ENCODE data around the gene DLGAP4. TPM values are rescaled to one million over a fixed set of nuclear protein-coding genes. Genes with fewer than 3 reads are reported as not detected.

The DLGAP4 gene
- total and polyA plus RNA-seq, 7 donors = 53.5 to 151 (median 90.4) TPM

DNA sequence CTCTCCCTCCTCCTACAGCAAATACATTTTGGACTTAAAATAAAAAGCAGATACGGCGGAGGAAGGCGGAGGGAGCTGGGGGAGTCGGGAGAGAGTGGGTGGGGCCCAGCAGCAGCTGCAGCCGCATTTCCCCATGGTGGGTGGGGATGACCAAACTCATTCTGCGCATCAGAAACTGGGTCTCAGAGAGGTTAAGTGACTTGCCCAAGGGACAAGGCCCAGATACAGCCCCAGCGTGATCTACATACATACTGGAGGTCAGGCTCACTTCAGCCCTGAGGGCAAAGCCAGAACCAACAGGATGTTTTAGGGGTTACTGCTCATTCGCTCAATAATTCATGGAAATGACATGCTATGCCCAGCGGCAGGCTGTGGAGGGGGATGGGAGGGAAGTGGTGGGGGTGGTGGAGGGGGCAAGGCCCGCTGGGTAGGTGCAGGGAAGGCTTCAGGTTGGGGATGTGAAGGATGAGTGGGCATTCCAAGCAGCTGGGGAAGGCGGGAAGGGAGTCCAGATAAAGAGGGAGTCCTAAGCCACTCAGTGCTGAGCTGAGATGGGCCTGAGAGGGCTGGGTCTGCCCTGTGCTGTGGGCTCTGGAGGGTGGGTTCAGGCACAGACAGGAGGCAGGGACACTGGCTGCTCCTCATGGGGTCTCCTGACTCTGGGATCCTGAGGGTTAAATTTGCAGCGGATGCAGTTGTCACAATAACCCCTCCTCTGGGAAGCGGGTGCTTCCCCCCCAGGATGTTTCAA lies 31.0 kb downstream of the DLGAP4 start:
- no peak for ATAC-seq
- H3K36me3 ChIP-seq (ENCODE audit: insufficient read depth in 1 of 2, low read depth in 1 of 2) = no peaks in the 10 kb centered on the region
- TF ChIP-seq, protein P1, sequence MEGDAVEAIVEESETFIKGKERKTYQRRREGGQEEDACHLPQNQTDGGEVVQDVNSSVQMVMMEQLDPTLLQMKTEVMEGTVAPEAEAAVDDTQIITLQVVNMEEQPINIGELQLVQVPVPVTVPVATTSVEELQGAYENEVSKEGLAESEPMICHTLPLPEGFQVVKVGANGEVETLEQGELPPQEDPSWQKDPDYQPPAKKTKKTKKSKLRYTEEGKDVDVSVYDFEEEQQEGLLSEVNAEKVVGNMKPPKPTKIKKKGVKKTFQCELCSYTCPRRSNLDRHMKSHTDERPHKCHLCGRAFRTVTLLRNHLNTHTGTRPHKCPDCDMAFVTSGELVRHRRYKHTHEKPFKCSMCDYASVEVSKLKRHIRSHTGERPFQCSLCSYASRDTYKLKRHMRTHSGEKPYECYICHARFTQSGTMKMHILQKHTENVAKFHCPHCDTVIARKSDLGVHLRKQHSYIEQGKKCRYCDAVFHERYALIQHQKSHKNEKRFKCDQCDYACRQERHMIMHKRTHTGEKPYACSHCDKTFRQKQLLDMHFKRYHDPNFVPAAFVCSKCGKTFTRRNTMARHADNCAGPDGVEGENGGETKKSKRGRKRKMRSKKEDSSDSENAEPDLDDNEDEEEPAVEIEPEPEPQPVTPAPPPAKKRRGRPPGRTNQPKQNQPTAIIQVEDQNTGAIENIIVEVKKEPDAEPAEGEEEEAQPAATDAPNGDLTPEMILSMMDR (IDR thresholded peaks at IDR 0.05) = no peak
- 24 to 26% (median 25%) methylated on average over 13 of the region's 13 CpGs for whole genome bisulfite sequencing, 3 donors
- peak in 1 of 2 donors; percentile 21 for DNase-seq
- H3K27ac ChIP-seq = no peak overlapping the region
- peaks cover 0 to 73% (median 11%) of the 10 kb centered on the region in 3 donors for H3K27me3 ChIP-seq (ENCODE audit: insufficient read depth in 3 of 3, low read length in 2 of 3)
- no peak overlapping the region for H3K4me3 ChIP-seq
- H3K4me1 ChIP-seq = no peaks in the 10 kb centered on the region
- H3K9me3 ChIP-seq = no peaks in the 10 kb centered on the region
- intact Hi-C loops (cut with DNase I) = no loop called here

DNA sequence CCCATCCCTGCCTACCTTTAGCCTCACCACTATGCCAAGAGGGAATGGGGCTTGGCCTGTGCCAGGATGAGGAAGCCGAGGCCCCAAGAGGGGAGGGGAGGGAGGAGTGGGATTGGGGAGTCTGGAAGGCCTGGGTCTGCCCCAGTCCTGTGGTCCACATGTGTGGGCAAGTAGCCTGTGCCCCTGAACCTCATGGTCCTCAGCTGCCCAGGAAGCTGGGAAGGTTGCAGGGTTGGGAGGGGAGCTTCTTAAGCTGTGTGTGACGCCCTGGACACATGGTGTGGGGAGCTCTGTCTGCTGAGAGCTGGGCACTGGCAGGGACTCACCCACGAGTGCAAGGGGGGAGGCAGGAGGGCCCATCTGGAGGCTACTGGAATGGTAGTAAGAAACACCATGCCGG lies 31.7 kb downstream of the DLGAP4 start:
- Histone ChIP-seq H3K36me3 (ENCODE audit: insufficient read depth in 1 of 2, low read depth in 1 of 2) (no peaks in the 10 kb centered on the region), H3K27me3 (ENCODE audit: insufficient read depth in 3 of 3, low read length in 2 of 3) (peaks cover 0 to 71% (median 11%) of the 10 kb centered on the region in 3 donors), H3K4me1 (no peaks in the 10 kb centered on the region), H3K4me3 (no peak overlapping the region), H3K9me3 (no peaks in the 10 kb centered on the region), H3K27ac (no peak overlapping the region)
- TF ChIP-seq, protein P1 (IDR thresholded peaks at IDR 0.05) = no peak
- intact Hi-C loops (cut with DNase I) = no loop called here
- ATAC-seq (no peak), DNase-seq (peak in 1 of 2 donors; percentile 46)
- 52 to 58% (median 56%) methylated on average over 4 of the region's 4 CpGs for WGBS, 3 donors

DNA sequence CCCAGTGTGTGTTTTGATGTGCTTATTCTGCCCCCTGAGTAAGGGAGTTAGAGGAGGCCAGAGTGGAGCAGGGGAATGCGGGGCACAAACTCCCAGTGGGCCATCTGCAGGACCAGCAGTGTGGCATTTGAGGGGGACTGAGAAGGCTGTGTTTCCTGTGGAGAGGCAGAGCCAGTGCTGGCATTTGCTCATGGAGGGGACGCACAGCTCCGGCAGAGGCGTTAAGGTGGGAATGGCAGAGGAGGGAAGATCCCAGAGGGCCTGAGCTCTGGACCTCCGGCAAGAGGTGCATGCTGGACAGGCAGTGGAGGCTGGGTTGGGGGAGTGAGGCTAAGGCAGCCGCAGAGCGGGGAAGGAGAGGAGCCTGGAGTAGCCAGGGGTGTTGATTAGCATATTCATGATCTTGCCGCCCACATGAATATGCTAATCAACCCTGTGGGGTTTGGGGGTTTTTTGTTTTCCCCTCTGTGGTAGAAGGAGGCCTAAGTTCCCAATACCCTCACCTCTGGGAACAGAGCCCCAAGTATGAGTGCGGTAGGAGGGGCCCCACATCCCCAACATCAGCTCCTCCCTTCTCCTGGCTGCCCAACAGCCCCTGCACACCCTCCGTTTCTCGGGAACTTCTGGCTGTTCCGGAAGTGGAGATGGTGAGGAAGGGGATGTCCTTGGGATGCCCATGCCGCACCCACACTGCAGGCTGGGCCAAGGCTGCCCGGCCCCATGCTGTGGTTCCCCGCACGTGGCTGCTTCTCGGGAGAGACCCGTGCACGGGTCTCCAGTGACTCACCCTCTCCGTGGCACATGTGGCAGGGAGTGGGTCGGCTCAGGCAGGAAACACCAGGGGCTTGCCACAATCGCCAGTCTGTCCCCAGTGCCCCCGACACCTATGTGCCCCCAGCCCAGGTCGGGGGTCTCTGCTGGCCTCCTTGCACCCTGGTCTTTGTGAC lies 33.8 kb downstream of the DLGAP4 start:
- WGBS, 3 donors = 21 to 26% (median 22%) methylated on average over 22 to 24 of the region's 24 CpGs
- Histone ChIP-seq H3K4me1 (no peaks in the 10 kb centered on the region), H3K27me3 (ENCODE audit: insufficient read depth in 3 of 3, low read length in 2 of 3) (peaks cover 0 to 54% (median 11%) of the 10 kb centered on the region in 3 donors), H3K4me3 (no peak overlapping the region), H3K27ac (no peak overlapping the region), H3K9me3 (no peaks in the 10 kb centered on the region), H3K36me3 (ENCODE audit: insufficient read depth in 1 of 2, low read depth in 1 of 2) (no peaks in the 10 kb centered on the region)
- TF ChIP-seq, protein P1 (IDR thresholded peaks at IDR 0.05) = no peak
- intact Hi-C loops (cut with DNase I) = no loop called here
- DNase-seq (peak in 1 of 2 donors; percentile 28), ATAC-seq (no peak)

DNA sequence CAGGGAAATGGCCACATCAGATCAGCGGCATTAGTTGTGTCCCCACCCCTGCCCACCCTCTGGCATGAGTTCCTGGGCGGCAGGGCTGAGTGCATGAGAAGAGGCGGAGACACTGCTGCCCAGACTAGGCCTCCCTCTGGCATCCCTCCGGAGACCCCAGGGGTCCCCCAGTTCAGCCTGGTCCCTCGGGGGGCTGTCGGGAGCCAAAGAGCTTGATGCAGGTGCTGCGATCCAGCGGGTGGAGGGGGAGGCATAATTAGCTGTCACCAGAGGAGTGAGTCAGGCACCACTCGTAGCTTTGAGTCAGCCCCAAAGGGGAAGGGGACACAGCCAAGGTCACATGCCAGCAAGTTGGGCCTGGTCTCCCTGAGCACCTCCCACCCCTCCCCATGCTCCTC lies 34.5 kb downstream of the DLGAP4 start:
- Histone ChIP-seq H3K9me3 (no peaks in the 10 kb centered on the region), H3K4me3 (no peak overlapping the region), H3K27ac (no peak overlapping the region), H3K4me1 (no peaks in the 10 kb centered on the region), H3K27me3 (ENCODE audit: insufficient read depth in 3 of 3, low read length in 2 of 3) (peaks cover 0 to 48% (median 9%) of the 10 kb centered on the region in 3 donors), H3K36me3 (ENCODE audit: insufficient read depth in 1 of 2, low read depth in 1 of 2) (no peaks in the 10 kb centered on the region)
- WGBS, 3 donors = 55 to 60% (median 55%) methylated on average over 9 of the region's 9 CpGs
- DNase-seq = peak in 1 of 2 donors; percentile 29
- no peak for ATAC-seq
- intact Hi-C loops (cut with DNase I) = no loop called here
- TF ChIP-seq, protein P1 (IDR thresholded peaks at IDR 0.05) = no peak

All from psoas muscle (tissue), 8 donors.